DMS53 treated with DMSO at 0.1 percent for 48 hours (cell line): Measurements from ENCODE around the gene ANKRD24.
"Not testable (repeated sequence)": the region's sequence is repeated elsewhere in the genome, so short reads cannot be mapped to it uniquely, and the experiment has no call there.

Source experiments
- DNase-seq: peaks from one replicate; lab custom pipeline; 2025; ENCODE audit not compliant: unreplicated experiment; lab: John Stamatoyannopoulos, UW

ANKRD24 gene

GRCh38 chr19:4197625-4198466, 15.4 kb downstream of the ANKRD24 start:
- DNase-seq: no peak

GRCh38 chr19:4198467-4199126, 16.1 kb downstream of the ANKRD24 start:
- DNase-seq: no peak

GRCh38 chr19:4199699-4200293, 17.3 kb downstream of the ANKRD24 start:
- DNase-seq: no peak

- DNase-seq: no peak
Measured at GRCh38 chr19:4200940-4201542, 18.6 kb downstream of the ANKRD24 start.

- DNase-seq: no peak
Measured at GRCh38 chr19:4201798-4202197, 19.3 kb downstream of the ANKRD24 start.

- DNase-seq: no peak
Measured at GRCh38 chr19:4206818-4207484, 24.5 kb downstream of the ANKRD24 start.

GRCh38 chr19:4208385-4209094, 26.1 kb downstream of the ANKRD24 start:
- DNase-seq: peak; percentile 34

GRCh38 chr19:4210166-4210731, 27.8 kb downstream of the ANKRD24 start:
- no peak for DNase-seq

GRCh38 chr19:4213116-4213515, 30.6 kb downstream of the ANKRD24 start:
- no peak for DNase-seq

GRCh38 chr19:4215807-4216206, 33.3 kb downstream of the ANKRD24 start:
- DNase-seq: no peak

- DNase-seq: no peak
Measured at GRCh38 chr19:4216846-4217245, 34.4 kb downstream of the ANKRD24 start.

GRCh38 chr19:4217429-4218264, 35.2 kb downstream of the ANKRD24 start:
- no peak for DNase-seq

- DNase-seq: not testable (repeated sequence)
Measured at GRCh38 chr19:4218523-4218922, 36.0 kb downstream of the ANKRD24 start.

GRCh38 chr19:4220188-4220587, 37.7 kb downstream of the ANKRD24 start:
- DNase-seq: no peak

- DNase-seq: no peak
Measured at GRCh38 chr19:4224470-4224869, 42.0 kb downstream of the ANKRD24 start.

GRCh38 chr19:4225885-4226284, 43.4 kb downstream of the ANKRD24 start:
- no peak for DNase-seq

- DNase-seq: no peak
Measured at GRCh38 chr19:4227771-4228170, 45.3 kb downstream of the ANKRD24 start.

- no peak for DNase-seq
Measured at GRCh38 chr19:4228765-4229178, 46.3 kb downstream of the ANKRD24 start.
